Activated CD8-positive, alpha-beta memory T cell treated with anti-CD3 and anti-CD28 coated beads, Interleukin-2, amount 50 U/mL, for 4 hours (primary cell): ENCODE measurements around the gene PLEKHA7.
"Not testable (repeated sequence)": the region's sequence is repeated elsewhere in the genome, so short reads cannot be mapped to it uniquely, and the experiment has no call there.

Experiments
- DNase-seq: peaks from one replicate; pipeline ENCODE4 v3.0.0-alpha.2; 2020

Gene PLEKHA7

DNA sequence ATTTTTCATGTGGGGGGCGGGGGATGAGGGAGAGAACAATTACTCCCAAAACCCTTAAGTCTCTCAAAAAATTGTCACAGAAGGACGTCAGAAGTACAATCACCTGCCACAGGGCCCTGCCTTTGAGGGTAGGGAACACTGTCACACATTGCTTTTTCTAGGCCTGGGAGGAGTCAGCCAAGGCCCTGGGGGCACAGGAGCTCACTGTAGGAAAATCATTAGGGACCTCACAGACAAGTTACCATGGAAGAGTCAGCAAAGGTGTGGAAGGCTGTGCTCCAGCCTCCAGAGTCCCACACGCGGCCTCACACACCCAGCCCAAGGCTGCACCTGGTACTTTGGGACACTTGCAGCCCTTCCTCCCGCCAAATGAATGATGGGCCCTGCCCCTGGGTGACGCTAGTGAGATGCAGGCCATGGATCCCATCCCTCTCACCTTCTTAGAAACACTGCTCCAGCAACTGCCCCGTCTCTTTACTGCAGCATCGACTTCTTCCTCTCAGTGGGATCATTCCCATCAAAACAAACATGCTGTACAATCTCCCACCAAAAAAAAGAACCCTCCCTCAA lies 3.3 kb downstream of the PLEKHA7 start:
- DNase-seq: no peak

- no peak for DNase-seq
These were observed 6.1 kb downstream of the PLEKHA7 start for GRCh38 chr11:17008099-17008498.

- no peak for DNase-seq
These were observed 8.6 kb downstream of the PLEKHA7 start for GRCh38 chr11:17005646-17006045.

GRCh38 chr11:17004486-17005148 lies 9.6 kb downstream of the PLEKHA7 start:
- DNase-seq: no peak

GRCh38 chr11:17003426-17003825 lies 10.8 kb downstream of the PLEKHA7 start:
- no peak for DNase-seq

DNA sequence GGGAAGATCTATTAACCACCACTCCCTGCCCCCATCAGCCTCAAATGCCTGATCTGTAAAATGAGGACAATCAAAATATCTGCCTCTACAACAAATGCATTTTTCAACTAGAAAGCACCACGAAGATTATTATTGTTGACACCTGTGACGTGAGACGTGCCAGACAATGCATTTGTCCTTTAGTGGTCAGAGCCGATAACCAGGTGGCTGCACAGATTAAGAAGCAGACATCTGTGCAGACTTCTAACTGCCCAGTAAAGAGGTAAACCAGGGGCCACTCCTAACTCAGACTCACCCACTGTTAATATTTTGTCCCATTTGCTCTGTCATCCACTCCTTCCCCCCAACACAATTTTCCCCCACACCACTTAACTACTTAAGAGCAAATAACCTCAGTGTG lies 11.7 kb downstream of the PLEKHA7 start:
- DNase-seq: no peak

GRCh38 chr11:17001806-17002205 lies 12.4 kb downstream of the PLEKHA7 start:
- no peak for DNase-seq

- DNase-seq: no peak
These were observed 13.2 kb downstream of the PLEKHA7 start for GRCh38 chr11:17000987-17001386.

DNA sequence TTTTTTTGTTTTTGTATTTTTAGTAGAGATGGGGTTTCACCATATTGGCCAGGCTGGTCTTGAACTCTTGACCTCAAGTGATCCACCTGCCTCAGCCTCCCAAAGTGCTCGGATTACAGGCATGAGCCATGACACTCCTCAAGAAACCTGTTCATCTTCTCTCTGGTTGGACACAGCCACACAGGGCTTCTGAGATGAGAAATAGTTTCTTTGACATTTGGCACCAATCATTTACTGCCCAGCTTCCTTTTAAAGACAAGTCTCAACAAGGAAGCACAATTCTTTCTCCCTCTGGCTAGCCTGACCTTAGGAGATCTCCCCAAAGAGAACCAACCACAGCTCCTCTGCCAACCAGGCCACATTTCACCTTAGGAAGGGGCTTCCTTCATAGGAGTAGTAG lies 14.0 kb downstream of the PLEKHA7 start:
- DNase-seq: not testable (repeated sequence)

- DNase-seq: no peak
These were observed 15.1 kb downstream of the PLEKHA7 start for GRCh38 chr11:16999116-16999515.

- DNase-seq: no peak
These were observed 16.6 kb downstream of the PLEKHA7 start for GRCh38 chr11:16997624-16998023.

- DNase-seq: no peak
These were observed 20.7 kb downstream of the PLEKHA7 start for GRCh38 chr11:16993495-16993894.

- DNase-seq: no peak
These were observed 21.4 kb downstream of the PLEKHA7 start for GRCh38 chr11:16992846-16993245.

GRCh38 chr11:16989554-16989953 lies 24.7 kb downstream of the PLEKHA7 start:
- DNase-seq: no peak

DNA sequence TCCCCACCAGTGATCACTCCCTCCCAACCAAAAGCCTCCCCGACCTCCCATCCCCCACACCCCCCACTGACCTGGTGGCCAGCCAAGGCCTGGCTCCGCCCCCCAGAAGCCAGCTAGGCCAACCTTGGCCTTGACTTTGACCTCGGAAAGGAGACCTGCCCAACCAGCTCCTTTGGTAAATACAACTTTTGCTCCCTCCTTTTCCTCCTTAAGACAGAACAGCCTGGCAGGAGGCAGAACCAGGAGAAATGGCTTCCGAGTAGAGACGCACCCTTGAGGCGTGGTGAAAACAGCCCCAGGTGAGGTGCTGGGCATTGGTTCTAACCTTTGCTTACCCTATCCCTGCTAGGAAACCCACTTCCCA lies 27.0 kb downstream of the PLEKHA7 start:
- DNase-seq: no peak

DNA sequence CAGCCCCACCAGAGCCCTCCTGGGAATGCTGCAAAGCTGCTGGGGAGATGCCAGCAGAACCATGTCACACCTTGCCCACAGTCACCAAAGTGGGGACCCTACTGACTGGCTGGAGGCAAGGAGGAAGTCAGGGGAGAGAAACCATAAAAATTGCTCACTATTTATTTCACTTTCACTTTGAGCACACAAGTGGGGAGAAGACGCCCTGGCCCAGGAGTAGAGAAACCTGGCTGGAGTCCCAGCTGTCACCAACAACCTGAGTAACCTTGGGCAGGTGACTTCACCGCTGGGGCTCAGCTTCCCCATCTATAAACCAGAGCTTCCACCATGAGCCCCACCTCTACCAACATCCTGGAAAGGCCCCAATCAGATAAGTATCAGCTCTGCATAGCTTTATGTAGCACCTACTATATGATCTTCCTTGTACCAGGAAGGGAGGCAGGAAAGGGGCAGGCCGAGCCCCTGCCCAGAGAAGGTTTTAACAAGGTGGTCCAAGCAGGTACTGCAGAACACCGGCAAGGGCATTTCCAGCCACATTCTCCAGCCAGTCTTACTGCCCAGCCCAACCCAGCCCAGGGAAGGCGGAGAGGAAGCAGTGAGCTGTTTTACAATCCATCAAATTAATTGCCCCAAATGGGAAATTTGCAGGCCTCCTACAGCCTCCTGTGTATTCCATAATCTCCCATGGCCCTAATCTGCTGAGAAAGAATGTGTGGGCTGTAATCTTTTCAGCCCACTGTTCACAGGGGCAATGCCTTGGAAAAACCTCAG lies 27.6 kb downstream of the PLEKHA7 start:
- peak; percentile 21 for DNase-seq

GRCh38 chr11:16985297-16985696 lies 28.9 kb downstream of the PLEKHA7 start:
- no peak for DNase-seq

DNA sequence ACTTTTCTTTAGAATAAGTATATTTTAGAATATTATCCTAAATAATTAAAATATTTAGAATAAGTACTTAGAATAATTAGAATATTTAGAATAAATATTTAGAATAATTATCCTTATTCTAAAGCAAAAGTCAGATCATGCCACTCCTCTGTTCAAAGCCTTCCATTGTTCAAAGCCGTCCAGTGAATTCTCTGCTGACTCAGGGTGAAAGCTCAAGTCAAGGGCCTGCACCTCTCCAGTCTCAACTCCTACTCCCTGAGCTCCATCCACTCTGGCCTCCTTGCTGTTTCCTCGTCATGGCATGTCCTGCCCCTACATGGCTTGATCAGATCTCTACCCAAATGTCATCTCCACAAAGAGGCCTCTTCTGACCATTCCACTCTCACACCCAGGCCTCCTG lies 30.0 kb downstream of the PLEKHA7 start:
- no peak for DNase-seq

GRCh38 chr11:16982809-16983208 lies 31.4 kb downstream of the PLEKHA7 start:
- no peak for DNase-seq

- no peak for DNase-seq
These were observed 31.9 kb downstream of the PLEKHA7 start for GRCh38 chr11:16982256-16982671.

DNA sequence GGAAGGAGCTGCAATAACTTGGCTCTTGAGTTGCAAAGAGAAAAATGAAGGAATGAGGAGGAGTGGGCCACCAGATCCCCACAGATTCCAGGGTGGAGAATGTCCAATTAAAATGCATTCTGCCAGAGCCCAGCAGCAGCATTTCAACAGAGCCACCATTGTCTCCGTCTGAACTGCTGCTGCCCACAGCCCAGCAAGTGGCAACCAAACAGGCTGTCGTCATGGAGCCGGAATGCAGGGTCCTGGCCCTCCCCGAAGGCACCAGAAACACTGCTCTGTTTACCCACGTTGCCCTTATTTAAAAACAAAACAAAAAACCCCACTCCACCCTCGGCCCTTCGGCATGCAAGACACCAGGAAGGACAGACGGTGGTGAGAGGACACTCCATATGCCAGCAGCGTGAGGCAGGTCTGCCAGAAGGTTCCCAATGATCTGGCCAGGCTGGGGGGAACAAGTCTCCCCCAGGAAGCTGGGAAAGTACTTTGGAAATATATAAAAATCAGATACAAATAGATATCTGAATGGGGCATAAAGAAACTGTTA lies 32.5 kb downstream of the PLEKHA7 start:
- no peak for DNase-seq

GRCh38 chr11:16979703-16980622 lies 34.3 kb downstream of the PLEKHA7 start:
- no peak for DNase-seq

DNA sequence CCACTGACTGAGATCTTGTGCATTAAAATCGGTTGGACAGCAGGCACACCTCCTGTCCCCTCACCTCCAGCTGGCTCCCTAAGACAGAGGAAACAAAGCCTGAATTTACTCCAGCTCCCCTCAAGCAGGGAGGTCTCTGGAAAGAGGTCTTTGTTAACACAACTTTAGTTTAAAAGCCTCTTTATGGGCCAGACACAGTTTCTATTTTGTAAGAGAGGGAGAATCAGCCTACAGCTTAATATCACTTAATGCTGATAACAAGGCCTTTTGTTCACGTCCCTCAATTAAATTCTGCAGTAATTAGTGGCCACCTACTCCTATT lies 36.3 kb downstream of the PLEKHA7 start:
- DNase-seq: no peak
